Tibial nerve (tissue), 4 donors: Measurements from ENCODE around the gene FOXD1. TPM values are rescaled to one million over a fixed set of nuclear protein-coding genes. Genes with fewer than 3 reads are reported as not detected.
A peak's percentile ranks its signal among the peaks of the same experiment; 100 is the strongest.

Experiments used
- DNase-seq, 2 donors: peaks; one replicate each; pipeline ENCODE4 v3.0.0-alpha.2; 2019; ENCODE audit warnings: low spot score in 2 of 2
- H3K27ac ChIP-seq, 4 donors: fragments of 200-600 bp; sonication (generic) in 3 of 4; one replicate each; pipeline ENCODE4 v1.5.1; 2017 to 2019; ENCODE audit warnings: mild to moderate bottlenecking in 1 of 4
- H3K27me3 ChIP-seq, 2 donors: fragments of 200-600 bp; sonication (generic) in 1 of 2; one replicate each; pipeline versions ENCODE4 v1.5.1 to v1.6.0; 2017 to 2019
- H3K36me3 ChIP-seq, 3 donors: fragments of 200-600 bp; sonication (generic); one replicate each; pipeline ENCODE4 v1.5.1; 2018 to 2019
- H3K4me1 ChIP-seq, 4 donors: fragments of 200-600 bp; sonication (generic) in 3 of 4; one replicate each; pipeline ENCODE4 v1.5.1; 2017 to 2019
- H3K4me3 ChIP-seq, 4 donors: fragments of 200-600 bp; sonication (generic) in 3 of 4; one replicate each; pipeline ENCODE4 v1.5.1; 2017 to 2019; ENCODE audit warnings: mild to moderate bottlenecking in 1 of 4, moderate library complexity in 1 of 4
- H3K9me3 ChIP-seq, 4 donors: fragments of 200-600 bp; sonication (generic) in 3 of 4; one replicate each; pipeline ENCODE4 v1.5.1; 2017 to 2019
- CTCF ChIP-seq, 5 experiments: fragments of 200-600 bp in 3 of 5; fragments of 450-650 bp in 2 of 5; sonication (generic) in 3 of 5; IDR thresholded peaks; one replicate each; pipeline ENCODE4 v1.5.1; 2016 to 2019; ENCODE audit warnings: antibody characterized with exemption in 5 of 5, mild to moderate bottlenecking in 3 of 5, moderate library complexity in 2 of 5
- EP300 ChIP-seq, 2 donors: sonication (generic); formaldehyde crosslinking; IDR thresholded peaks; one replicate each; pipeline ENCODE4 v1.6.1; 2017; ENCODE audit warnings: antibody characterized with exemption in 2 of 2, mild to moderate bottlenecking in 1 of 2
- POLR2A ChIP-seq, 2 donors: fragments of 450-650 bp; IDR thresholded peaks; one replicate each; pipeline ENCODE4 v1.6.1; 2017; ENCODE audit warnings: antibody characterized with exemption in 2 of 2, mild to moderate bottlenecking in 2 of 2, moderate library complexity in 2 of 2
- WGBS, 2 donors: methylation state at CpG; one replicate each; pipeline ENCODE4 v1.1.5; 2018; 5-methylcytosine and 5-hydroxymethylcytosine counted together
- total RNA-seq, 4 donors: library from RNA; depleted of rRNA; stranded (reverse); fragments of >200 nt; gene quantifications; one replicate each; pipeline ENCODE4 v1.1.0, GENCODE V29; 2016

FOXD1 gene
- total RNA-seq, 4 donors from 2014 or later, result 33.9 to 79.3 (median 58.3) TPM

DNA sequence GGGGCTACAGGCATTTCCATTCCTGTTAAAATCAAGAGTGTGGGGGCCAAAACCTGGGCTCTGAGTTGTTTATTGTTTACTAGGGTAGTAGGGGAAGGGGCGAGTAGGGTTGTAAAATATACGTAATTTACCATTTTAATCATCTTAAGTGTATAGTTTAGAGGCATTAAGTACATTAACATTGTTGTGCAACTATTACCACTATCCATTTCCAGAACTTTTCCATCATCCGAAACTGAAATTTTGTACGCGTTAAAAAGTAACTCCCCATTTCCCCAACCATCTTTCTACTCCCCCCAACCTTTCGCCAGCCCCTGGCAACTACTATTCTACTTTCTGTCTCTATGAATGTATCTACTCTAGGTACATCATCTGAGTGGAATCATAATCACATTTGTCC is 3.6 kb upstream of the FOXD1 start:
- H3K4me1 ChIP-seq, result peaks cover 0 to 37% (median 7%) of the 10 kb centered on the region in 4 donors
- no peaks in the 10 kb centered on the region for H3K36me3 ChIP-seq
- DNase-seq, result no peak
- TF ChIP-seq POLR2A (IDR thresholded peaks at IDR 0.05) (no peak), CTCF (IDR thresholded peaks at IDR 0.05) (no peak), EP300 (IDR thresholded peaks at IDR 0.05) (no peak)
- no peaks in the 10 kb centered on the region for H3K9me3 ChIP-seq
- H3K27ac ChIP-seq, result no peak overlapping the region
- WGBS, 2 donors, result 73 to 74% methylated on average over 6 of the region's 6 CpGs
- no peak overlapping the region for H3K4me3 ChIP-seq
- H3K27me3 ChIP-seq, result peaks cover 4 to 90% of the 10 kb centered on the region in 2 donors

GRCh38 chr5:73451224-73452130 is 2.9 kb upstream of the FOXD1 start:
- Histone ChIP-seq H3K27me3 (peaks cover 4 to 86% of the 10 kb centered on the region in 2 donors), H3K4me3 (peak overlapping the region; percentile 6 to 49 (median 29)), H3K9me3 (no peaks in the 10 kb centered on the region), H3K4me1 (peaks cover 0 to 41% (median 9%) of the 10 kb centered on the region in 4 donors), H3K27ac (no peak overlapping the region), H3K36me3 (no peaks in the 10 kb centered on the region)
- peak in 1 of 2 donors; percentile 65 for DNase-seq
- 10 to 12% methylated on average over 32 to 51 of the region's 70 CpGs for WGBS, 2 donors
- no peak for TF ChIP-seq POLR2A (IDR thresholded peaks at IDR 0.05)
- no peak for TF ChIP-seq EP300 (IDR thresholded peaks at IDR 0.05)
- peak; percentile 77 to 98 (median 96) for TF ChIP-seq CTCF (IDR thresholded peaks at IDR 0.05)

DNA sequence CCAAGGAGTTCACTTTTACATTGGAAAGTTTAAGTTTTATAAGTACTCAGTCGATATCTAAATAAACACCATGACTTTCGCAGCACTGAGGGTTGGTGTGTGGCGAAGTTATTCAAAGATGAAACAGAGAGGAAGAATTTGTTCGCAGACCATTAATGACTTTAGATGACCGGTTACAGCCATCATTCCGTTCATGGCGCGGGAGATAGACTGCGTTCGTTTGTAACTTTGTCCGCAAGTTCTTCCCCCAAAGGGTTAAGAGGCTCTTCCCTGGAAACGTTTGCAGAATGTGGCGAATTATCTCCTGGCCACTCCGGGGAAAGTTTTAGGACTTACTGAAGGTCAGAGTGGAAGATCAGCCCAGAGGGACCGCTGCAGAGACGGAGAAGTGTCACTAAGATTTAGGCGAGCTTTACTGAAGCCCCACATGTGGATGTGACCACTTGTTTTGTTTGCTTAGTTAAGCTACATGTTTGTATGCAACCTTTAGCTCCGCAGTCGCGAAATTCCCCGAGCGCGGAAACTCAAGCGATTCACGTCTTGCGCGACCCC is 2.2 kb upstream of the FOXD1 start:
- peak overlapping the region; percentile 6 to 49 (median 29) for H3K4me3 ChIP-seq
- peaks cover 0 to 43% (median 10%) of the 10 kb centered on the region in 4 donors for H3K4me1 ChIP-seq
- H3K9me3 ChIP-seq, result no peaks in the 10 kb centered on the region
- peaks cover 4 to 86% of the 10 kb centered on the region in 2 donors for H3K27me3 ChIP-seq
- no peak overlapping the region for H3K27ac ChIP-seq
- no peak for DNase-seq
- TF ChIP-seq CTCF (IDR thresholded peaks at IDR 0.05), result no peak
- peak in 1 of 2 donors; percentile 33 for TF ChIP-seq EP300 (IDR thresholded peaks at IDR 0.05)
- TF ChIP-seq POLR2A (IDR thresholded peaks at IDR 0.05), result no peak
- H3K36me3 ChIP-seq, result no peaks in the 10 kb centered on the region
- 5 to 16% methylated on average over 27 of the region's 27 CpGs for WGBS, 2 donors

- Histone ChIP-seq H3K4me1 (peaks cover 0 to 43% (median 10%) of the 10 kb centered on the region in 4 donors), H3K36me3 (no peaks in the 10 kb centered on the region), H3K27me3 (peaks cover 4 to 86% of the 10 kb centered on the region in 2 donors), H3K4me3 (no peak overlapping the region), H3K27ac (no peak overlapping the region), H3K9me3 (no peaks in the 10 kb centered on the region)
- WGBS, 2 donors, result 30 to 31% methylated on average over 7 of the region's 7 CpGs
- TF ChIP-seq EP300 (IDR thresholded peaks at IDR 0.05) (no peak), POLR2A (IDR thresholded peaks at IDR 0.05) (no peak)
- no peak for DNase-seq
Observed at GRCh38 chr5:73450137-73450536, 1.6 kb upstream of the FOXD1 start.

- 1% methylated on average over 59 to 76 of the region's 127 CpGs for WGBS, 2 donors
- TF ChIP-seq EP300 (IDR thresholded peaks at IDR 0.05) (peak in 1 of 2 donors; percentile 31), POLR2A (IDR thresholded peaks at IDR 0.05) (no peak), CTCF (IDR thresholded peaks at IDR 0.05) (no peak)
- Histone ChIP-seq H3K27me3 (peaks cover 4 to 87% of the 10 kb centered on the region in 2 donors), H3K4me3 (peak overlapping the region; percentile 43 to 65 (median 46)), H3K27ac (peak overlapping the region; percentile 49 to 91 (median 68)), H3K36me3 (no peaks in the 10 kb centered on the region), H3K4me1 (peaks cover 0 to 52% (median 10%) of the 10 kb centered on the region in 4 donors), H3K9me3 (no peaks in the 10 kb centered on the region)
- DNase-seq, result no peak
Observed at GRCh38 chr5:73447530-73448462, 781 bp downstream of the FOXD1 start.
